ENCODE measurements around the gene TMEM131.

DNA sequence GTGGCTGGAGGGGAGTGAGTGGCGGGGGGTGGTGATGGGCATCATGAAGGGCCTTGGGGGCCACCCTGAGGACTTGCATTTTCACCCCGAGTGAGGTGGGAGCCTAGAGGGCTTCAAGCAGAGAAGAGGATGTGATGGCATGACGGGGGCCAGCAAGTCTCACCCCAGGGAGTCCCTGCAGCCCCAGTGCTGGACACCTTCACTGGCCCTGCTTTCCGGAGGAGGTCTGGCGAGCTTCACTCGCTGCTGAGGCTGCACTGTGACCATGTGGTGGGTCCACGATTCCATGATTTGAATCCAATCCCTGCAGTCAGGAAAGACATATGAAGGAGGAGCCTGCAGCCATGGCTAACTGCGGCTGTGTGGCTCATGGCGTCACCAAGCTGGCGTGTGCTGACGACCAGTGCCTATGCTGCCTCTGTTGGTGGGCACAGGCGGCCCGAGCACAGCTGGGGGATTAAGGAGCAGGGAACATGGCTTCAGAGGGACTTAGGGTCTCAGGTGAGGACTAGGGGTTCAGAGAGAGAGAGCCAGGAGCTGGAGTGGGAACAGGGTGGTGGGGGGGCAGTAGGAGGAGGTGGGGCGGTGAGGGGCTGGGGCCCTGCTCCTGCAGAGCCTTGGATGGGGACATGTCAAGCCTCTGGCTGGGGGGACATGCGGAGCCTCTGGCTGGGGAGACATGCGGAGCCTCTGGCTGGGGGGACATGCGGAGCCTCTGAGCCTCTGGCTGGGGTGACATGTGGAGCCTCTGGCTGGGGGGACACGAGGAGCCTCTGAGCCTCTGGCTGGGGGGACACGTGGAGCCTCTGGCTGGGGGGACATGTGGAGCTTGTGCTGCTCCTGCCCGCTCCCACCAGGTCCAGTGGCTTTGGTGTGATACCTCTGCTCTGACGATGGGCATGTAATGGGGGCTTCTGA is 278.8 kb downstream of the TMEM131 start:
- TF ChIP-seq CTCF (IDR thresholded peaks at IDR 0.05) (no peak), POLR2A (IDR thresholded peaks at IDR 0.05) (no peak)
